Activated CD8-positive, alpha-beta T cell treated with anti-CD3 and anti-CD28 coated beads, Interleukin-2, amount 10 ng/mL, durations not matched to agents 7 days and 5 days (primary cell): ENCODE measurements around the gene ADGRE1. TPM values are rescaled to one million over a fixed set of nuclear protein-coding genes. Genes with fewer than 3 reads are reported as not detected.

ENCODE experiments used
- ATAC-seq: fragments of 150-1000 bp; cut with Tn5 transposase; one replicate; pipeline ENCODE4 v1.10.0; 2021; ENCODE audit warnings: moderate library complexity
- CTCF ChIA-PET: fragments of 350-600 bp; sonication (Branson Sonifier 250); formaldehyde crosslinking; loops from one replicate; lab custom pipeline; 2021; ENCODE audit warnings: antibody characterized with exemption; lab: Charles Lee
- POLR2A ChIA-PET: fragments of 350-600 bp; sonication (Branson Sonifier 250); formaldehyde crosslinking; loops from one replicate; lab custom pipeline; 2021; ENCODE audit warnings: antibody characterized with exemption; lab: Charles Lee
- DNase-seq: peaks from one replicate; pipeline ENCODE4 v3.0.0-alpha.2; 2020
- H3K27ac Mint-ChIP-seq: one replicate; pipeline ENCODE4 v1.8.0; 2021; ENCODE audit warnings: mild to moderate bottlenecking, mixed read lengths
- H3K27me3 Mint-ChIP-seq: one replicate; pipeline ENCODE4 v1.8.0; 2021; ENCODE audit warnings: low read depth, mixed read lengths
- H3K36me3 Mint-ChIP-seq: one replicate; pipeline ENCODE4 v1.8.0; 2021; ENCODE audit warnings: low read depth, mixed read lengths
- H3K4me1 Mint-ChIP-seq: one replicate; pipeline ENCODE4 v1.8.0; 2021; ENCODE audit warnings: low read depth, mixed read lengths
- H3K4me3 Mint-ChIP-seq: one replicate; pipeline ENCODE4 v1.8.0; 2021; ENCODE audit warnings: mild to moderate bottlenecking, mixed read lengths
- H3K9me3 Mint-ChIP-seq: one replicate; pipeline ENCODE4 v1.8.0; 2022; ENCODE audit warnings: mixed read lengths; ENCODE audit not compliant: insufficient read depth
- total RNA-seq, 2 experiments: library from RNA; stranded (reverse); gene quantifications; one replicate each; pipeline ENCODE4 v1.2.3, GENCODE V29; 2021

The ADGRE1 gene
- total RNA-seq, 2 experiments from 2014 or later, result 0.47 to 0.50 TPM

GRCh38 chr19:6876748-6877147 is 10.6 kb upstream of the ADGRE1 start:
- CTCF ChIA-PET, result interaction anchor here (2.1 kb wide), 1 partner anchor 13 kb away, joined by 10 read pairs; no protein-coding TSS in a partner anchor
- POLR2A ChIA-PET, result no interaction called here
- Mint-ChIP-seq H3K9me3 (no peaks in the 10 kb centered on the region), H3K36me3 (no peaks in the 10 kb centered on the region), H3K4me3 (no peak overlapping the region), H3K27me3 (no peaks in the 10 kb centered on the region), H3K27ac (no peak overlapping the region), H3K4me1 (peaks cover 5% of the 10 kb centered on the region)
- DNase-seq (no peak), ATAC-seq (no peak)

GRCh38 chr19:6877766-6878165 is 9.6 kb upstream of the ADGRE1 start:
- no peaks in the 10 kb centered on the region for H3K27me3 Mint-ChIP-seq
- no peaks in the 10 kb centered on the region for H3K9me3 Mint-ChIP-seq

GRCh38 chr19:6886277-6886897 is 992 bp upstream of the ADGRE1 start:
- Mint-ChIP-seq H3K27ac (no peak overlapping the region), H3K4me1 (peaks cover 35% of the 10 kb centered on the region), H3K9me3 (peaks cover 9% of the 10 kb centered on the region), H3K4me3 (no peak overlapping the region), H3K27me3 (no peaks in the 10 kb centered on the region), H3K36me3 (peaks cover 20% of the 10 kb centered on the region)
- CTCF ChIA-PET, result no interaction called here
- no peak for ATAC-seq
- DNase-seq, result no peak
- POLR2A ChIA-PET, result interaction anchor here (0.6 kb wide), 1 partner anchor 18 kb away, joined by 3 read pairs; no protein-coding TSS in a partner anchor

More at GRCh38 chr19:6877766-6878165, 9.6 kb upstream of the ADGRE1 start:
- ATAC-seq (no peak), DNase-seq (no peak)
- Mint-ChIP-seq H3K27ac (no peak overlapping the region), H3K4me1 (peaks cover 5% of the 10 kb centered on the region), H3K4me3 (no peak overlapping the region), H3K36me3 (no peaks in the 10 kb centered on the region)
- ChIA-PET POLR2A (no interaction called here), CTCF (no interaction called here)

GRCh38 chr19:6888967-6889366 is 1.6 kb downstream of the ADGRE1 start:
- ChIA-PET CTCF (interaction anchor here (0.7 kb wide), 1 partner anchor 119 kb away, joined by 3 read pairs; no protein-coding TSS in a partner anchor), POLR2A (interaction anchor here (1.0 kb wide), 1 partner anchor 25 kb away, joined by 4 read pairs; no protein-coding TSS in a partner anchor)
- Mint-ChIP-seq H3K9me3 (peaks cover 9% of the 10 kb centered on the region), H3K4me3 (no peak overlapping the region), H3K27ac (no peak overlapping the region), H3K36me3 (peaks cover 38% of the 10 kb centered on the region), H3K27me3 (no peaks in the 10 kb centered on the region), H3K4me1 (peaks cover 57% of the 10 kb centered on the region)
- no peak for DNase-seq
- no peak for ATAC-seq

- Mint-ChIP-seq H3K4me3 (peak overlapping the region; percentile 30), H3K36me3 (peaks cover 47% of the 10 kb centered on the region), H3K27me3 (no peaks in the 10 kb centered on the region), H3K9me3 (peaks cover 18% of the 10 kb centered on the region), H3K4me1 (peaks cover 58% of the 10 kb centered on the region), H3K27ac (peak overlapping the region; percentile 87)
- ATAC-seq (peak; percentile 48), DNase-seq (peak; percentile 37)
- POLR2A ChIA-PET, result interaction anchor here (0.6 to 1.1 kb wide), 3 partner anchors 87 to 250 kb away, joined by 3 read pairs; partner anchors contain the start of gene ZNF557
- CTCF ChIA-PET, result interaction anchor here (0.7 to 1.4 kb wide), 6 partner anchors 8 to 463 kb away, joined by 3 to 10 read pairs (median 3); no protein-coding TSS in a partner anchor
These were observed 3.1 kb downstream of the ADGRE1 start for GRCh38 chr19:6890401-6890913.

GRCh38 chr19:6890938-6891337 is 3.6 kb downstream of the ADGRE1 start:
- no peak for ATAC-seq
- Mint-ChIP-seq H3K27ac (peak overlapping the region; percentile 87), H3K27me3 (no peaks in the 10 kb centered on the region), H3K36me3 (peaks cover 47% of the 10 kb centered on the region), H3K4me1 (peaks cover 58% of the 10 kb centered on the region), H3K9me3 (peaks cover 18% of the 10 kb centered on the region), H3K4me3 (peak overlapping the region; percentile 30)
- ChIA-PET POLR2A (interaction anchor here (0.6 to 0.7 kb wide), 2 partner anchors 205 to 251 kb away, joined by 3 to 7 read pairs; no protein-coding TSS in a partner anchor), CTCF (interaction anchor here (0.7 to 1.4 kb wide), 4 partner anchors 9 to 462 kb away, joined by 3 to 4 read pairs (median 3); no protein-coding TSS in a partner anchor)
- peak; percentile 52 for DNase-seq

GRCh38 chr19:6891761-6892385 is 4.5 kb downstream of the ADGRE1 start:
- DNase-seq (no peak), ATAC-seq (peak; percentile 46)
- H3K4me3 Mint-ChIP-seq, result peak overlapping the region; percentile 33
- ChIA-PET CTCF (interaction anchor here (1.3 kb wide), 1 partner anchor 461 kb away, joined by 3 read pairs; no protein-coding TSS in a partner anchor), POLR2A (no interaction called here)
- peaks cover 49% of the 10 kb centered on the region for H3K36me3 Mint-ChIP-seq
- peaks cover 18% of the 10 kb centered on the region for H3K9me3 Mint-ChIP-seq
- H3K27me3 Mint-ChIP-seq, result no peaks in the 10 kb centered on the region
- H3K4me1 Mint-ChIP-seq, result peaks cover 58% of the 10 kb centered on the region
- peak overlapping the region; percentile 88 for H3K27ac Mint-ChIP-seq

- Mint-ChIP-seq H3K4me1 (peaks cover 41% of the 10 kb centered on the region), H3K27ac (no peak overlapping the region), H3K27me3 (no peaks in the 10 kb centered on the region), H3K36me3 (peaks cover 35% of the 10 kb centered on the region), H3K9me3 (peaks cover 25% of the 10 kb centered on the region), H3K4me3 (no peak overlapping the region)
- DNase-seq, result no peak
- ATAC-seq, result no peak
- CTCF ChIA-PET, result no interaction called here
- POLR2A ChIA-PET, result no interaction called here
These were observed 6.9 kb downstream of the ADGRE1 start for GRCh38 chr19:6894313-6894712.

GRCh38 chr19:6903446-6903845 is 16.1 kb downstream of the ADGRE1 start:
- POLR2A ChIA-PET, result no interaction called here
- no peak overlapping the region for H3K4me3 Mint-ChIP-seq
- CTCF ChIA-PET, result no interaction called here
- no peaks in the 10 kb centered on the region for H3K4me1 Mint-ChIP-seq
- no peaks in the 10 kb centered on the region for H3K27me3 Mint-ChIP-seq
- peaks cover 11% of the 10 kb centered on the region for H3K36me3 Mint-ChIP-seq
- no peak for DNase-seq
- no peak for ATAC-seq
- H3K9me3 Mint-ChIP-seq, result peaks cover 32% of the 10 kb centered on the region
- no peak overlapping the region for H3K27ac Mint-ChIP-seq

- ChIA-PET POLR2A (no interaction called here), CTCF (no interaction called here)
- no peak overlapping the region for H3K27ac Mint-ChIP-seq
- DNase-seq, result no peak
- no peaks in the 10 kb centered on the region for H3K4me1 Mint-ChIP-seq
- no peak overlapping the region for H3K4me3 Mint-ChIP-seq
- no peaks in the 10 kb centered on the region for H3K27me3 Mint-ChIP-seq
- peaks cover 18% of the 10 kb centered on the region for H3K9me3 Mint-ChIP-seq
- peaks cover 11% of the 10 kb centered on the region for H3K36me3 Mint-ChIP-seq
- no peak for ATAC-seq
These were observed 19.2 kb downstream of the ADGRE1 start for GRCh38 chr19:6906559-6907060.

GRCh38 chr19:6911523-6911922 is 24.1 kb downstream of the ADGRE1 start:
- no peak overlapping the region for H3K4me3 Mint-ChIP-seq
- H3K27ac Mint-ChIP-seq, result no peak overlapping the region
- ATAC-seq, result no peak
- ChIA-PET CTCF (no interaction called here), POLR2A (no interaction called here)
- no peak for DNase-seq
- H3K9me3 Mint-ChIP-seq, result peaks cover 16% of the 10 kb centered on the region
- no peaks in the 10 kb centered on the region for H3K27me3 Mint-ChIP-seq
- no peaks in the 10 kb centered on the region for H3K4me1 Mint-ChIP-seq
- H3K36me3 Mint-ChIP-seq, result peaks cover 21% of the 10 kb centered on the region
